Stimulated activated CD8-positive, alpha-beta memory T cell treated with anti-CD3 and anti-CD28 coated beads, Interleukin-12 subunit alpha, Interleukin-12 subunit beta, amount 100 ng/mL, for 24 hours (primary cell): Measurements from ENCODE around the gene CTR9.
"Not testable (repeated sequence)": the region's sequence is repeated elsewhere in the genome, so short reads cannot be mapped to it uniquely, and the experiment has no call there.

Experiments
- DNase-seq: peaks from one replicate; pipeline ENCODE4 v3.0.0-alpha.2; 2020; ENCODE audit errors: extremely low read depth

Gene CTR9

GRCh38 chr11:10822491-10822890 lies 71.4 kb downstream of the CTR9 start:
- DNase-seq, result not testable (repeated sequence)

DNA sequence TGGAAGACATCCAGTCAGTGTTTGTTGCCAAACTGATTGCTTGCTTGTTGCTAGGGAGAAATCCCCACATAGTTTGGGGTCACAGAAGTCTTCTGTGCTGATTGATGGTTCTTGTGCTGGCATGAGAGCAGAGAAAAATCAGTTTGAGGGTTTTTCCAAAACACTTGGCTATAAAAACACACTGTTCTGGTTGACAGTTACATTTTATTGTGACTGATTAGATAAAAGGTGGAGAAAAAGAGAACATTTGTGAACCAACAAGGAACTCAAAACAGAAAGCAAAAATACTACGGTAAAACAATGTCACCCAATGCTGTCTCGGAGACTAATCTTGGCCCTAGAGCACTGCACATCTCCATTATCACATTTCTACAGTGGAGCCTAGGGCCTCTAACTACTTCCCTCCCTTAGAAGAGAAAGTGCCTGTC lies 72.1 kb downstream of the CTR9 start:
- DNase-seq, result no peak

- DNase-seq, result no peak
Observed at GRCh38 chr11:10824888-10825287, 73.8 kb downstream of the CTR9 start.

- DNase-seq, result no peak
Observed at GRCh38 chr11:10828402-10828801, 77.4 kb downstream of the CTR9 start.

- no peak for DNase-seq
Observed at GRCh38 chr11:10829139-10829538, 78.1 kb downstream of the CTR9 start.
